WTC11 (cell line): ENCODE data around the gene TYROBP.

Experiments
- CREM ChIP-seq: sonication (generic); formaldehyde crosslinking; IDR thresholded peaks from 2 replicates; pipeline ENCODE4 v1.8.1; 2022; ENCODE audit warnings: mild to moderate bottlenecking, missing genetic modification reagents, moderate library complexity
- JUN ChIP-seq: sonication (generic); formaldehyde crosslinking; IDR thresholded peaks from 2 replicates; pipeline ENCODE4 v1.8.0; 2023; ENCODE audit warnings: mild to moderate bottlenecking, missing genetic modification reagents
- KAT7 ChIP-seq: sonication (generic); formaldehyde crosslinking; IDR thresholded peaks from 2 replicates; pipeline ENCODE4 v1.8.1; 2023; ENCODE audit warnings: missing genetic modification reagents, mild to moderate bottlenecking, borderline replicate concordance
- NFYB ChIP-seq: sonication (generic); formaldehyde crosslinking; conservative IDR thresholded peaks from 2 replicates; pipeline ENCODE4 v1.8.0; 2022; ENCODE audit warnings: low read depth, missing genetic modification reagents
- NR1H2 ChIP-seq: sonication (generic); formaldehyde crosslinking; IDR thresholded peaks from 2 replicates; pipeline ENCODE4 v1.9.0; 2021; ENCODE audit warnings: mild to moderate bottlenecking, moderate library complexity, missing genetic modification reagents
- SMAD4 ChIP-seq: sonication (generic); formaldehyde crosslinking; IDR thresholded peaks from 2 replicates; pipeline ENCODE4 v1.8.0; 2022; ENCODE audit warnings: mild to moderate bottlenecking, missing genetic modification reagents
- ZNF671 ChIP-seq: fragments of 250-450 bp; sonication (Bioruptor Pico); IDR thresholded peaks from 2 replicates; pipeline ENCODE4 v1.8.0; 2021; ENCODE audit warnings: mild to moderate bottlenecking
- TF ChIP-seq, protein P1 (sequence below): sonication (generic); formaldehyde crosslinking; IDR thresholded peaks from 2 replicates; pipeline ENCODE4 v1.8.1; 2023; ENCODE audit warnings: mild to moderate bottlenecking, missing genetic modification reagents
- TF ChIP-seq, protein P2 (sequence below): sonication (generic); formaldehyde crosslinking; IDR thresholded peaks from 2 replicates; pipeline ENCODE4 v1.8.0; 2022; ENCODE audit warnings: mild to moderate bottlenecking, missing genetic modification reagents
- TF ChIP-seq, protein P3 (sequence below): sonication (generic); formaldehyde crosslinking; IDR thresholded peaks from 2 replicates; pipeline ENCODE4 v1.8.0; 2022; ENCODE audit warnings: missing genetic modification reagents
- TF ChIP-seq, protein P4 (sequence below): fragments of 200-600 bp; IDR thresholded peaks from 2 replicates; pipeline ENCODE4 v1.8.0; 2022; ENCODE audit warnings: antibody characterized with exemption
- TF ChIP-seq, protein P5 (sequence below): sonication (generic); formaldehyde crosslinking; IDR thresholded peaks from 2 replicates; pipeline ENCODE4 v1.8.1; 2023; ENCODE audit warnings: mild to moderate bottlenecking, missing genetic modification reagents, moderate library complexity
- TF ChIP-seq, protein P6 (sequence below): sonication (generic); formaldehyde crosslinking; IDR thresholded peaks from 2 replicates; pipeline ENCODE4 v1.8.1; 2022; ENCODE audit warnings: missing genetic modification reagents, borderline replicate concordance
- TF ChIP-seq, protein P7 (sequence below): sonication (generic); formaldehyde crosslinking; conservative IDR thresholded peaks from 2 replicates; pipeline ENCODE4 v1.8.1; 2022; ENCODE audit warnings: mild to moderate bottlenecking, missing genetic modification reagents

DNA sequence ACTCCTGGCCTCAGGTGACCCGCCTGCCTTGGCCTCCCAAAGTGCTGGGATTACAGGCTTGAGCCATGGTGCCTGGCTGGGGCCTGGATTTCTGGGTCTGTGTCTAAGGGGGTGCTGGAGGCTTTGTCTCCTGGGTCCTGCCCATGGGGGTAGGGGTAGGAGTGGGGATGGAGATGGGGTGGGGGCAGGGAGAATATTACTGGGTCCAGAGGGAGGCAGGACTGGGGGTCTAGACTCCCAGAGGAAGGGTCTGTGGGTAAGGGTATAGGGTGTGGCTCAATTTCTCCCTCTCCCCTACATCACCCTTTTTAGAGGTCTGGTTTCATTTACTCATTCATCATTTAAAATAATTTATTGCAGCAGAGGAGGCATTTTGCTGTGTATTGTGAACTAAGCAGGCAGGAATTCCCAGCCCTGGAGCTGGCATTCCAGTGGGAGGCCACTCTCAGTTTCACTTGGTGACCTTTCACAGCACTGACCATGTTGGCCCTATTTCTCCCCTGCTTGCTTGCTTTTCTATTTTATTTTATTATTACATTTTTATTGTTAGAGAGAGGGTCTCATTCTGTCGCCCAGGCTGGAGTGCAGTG lies 6.9 kb downstream of the TYROBP start:
- TF ChIP-seq ZNF671 (CRISPR knock-in tag): no peak
- TF ChIP-seq, protein P1, sequence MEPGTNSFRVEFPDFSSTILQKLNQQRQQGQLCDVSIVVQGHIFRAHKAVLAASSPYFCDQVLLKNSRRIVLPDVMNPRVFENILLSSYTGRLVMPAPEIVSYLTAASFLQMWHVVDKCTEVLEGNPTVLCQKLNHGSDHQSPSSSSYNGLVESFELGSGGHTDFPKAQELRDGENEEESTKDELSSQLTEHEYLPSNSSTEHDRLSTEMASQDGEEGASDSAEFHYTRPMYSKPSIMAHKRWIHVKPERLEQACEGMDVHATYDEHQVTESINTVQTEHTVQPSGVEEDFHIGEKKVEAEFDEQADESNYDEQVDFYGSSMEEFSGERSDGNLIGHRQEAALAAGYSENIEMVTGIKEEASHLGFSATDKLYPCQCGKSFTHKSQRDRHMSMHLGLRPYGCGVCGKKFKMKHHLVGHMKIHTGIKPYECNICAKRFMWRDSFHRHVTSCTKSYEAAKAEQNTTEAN (CRISPR knock-in tag): no peak
- TF ChIP-seq, protein P2, sequence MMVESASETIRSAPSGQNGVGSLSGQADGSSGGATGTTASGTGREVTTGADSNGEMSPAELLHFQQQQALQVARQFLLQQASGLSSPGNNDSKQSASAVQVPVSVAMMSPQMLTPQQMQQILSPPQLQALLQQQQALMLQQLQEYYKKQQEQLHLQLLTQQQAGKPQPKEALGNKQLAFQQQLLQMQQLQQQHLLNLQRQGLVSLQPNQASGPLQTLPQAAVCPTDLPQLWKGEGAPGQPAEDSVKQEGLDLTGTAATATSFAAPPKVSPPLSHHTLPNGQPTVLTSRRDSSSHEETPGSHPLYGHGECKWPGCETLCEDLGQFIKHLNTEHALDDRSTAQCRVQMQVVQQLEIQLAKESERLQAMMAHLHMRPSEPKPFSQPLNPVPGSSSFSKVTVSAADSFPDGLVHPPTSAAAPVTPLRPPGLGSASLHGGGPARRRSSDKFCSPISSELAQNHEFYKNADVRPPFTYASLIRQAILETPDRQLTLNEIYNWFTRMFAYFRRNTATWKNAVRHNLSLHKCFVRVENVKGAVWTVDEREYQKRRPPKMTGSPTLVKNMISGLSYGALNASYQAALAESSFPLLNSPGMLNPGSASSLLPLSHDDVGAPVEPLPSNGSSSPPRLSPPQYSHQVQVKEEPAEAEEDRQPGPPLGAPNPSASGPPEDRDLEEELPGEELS (CRISPR knock-in tag): no peak
- TF ChIP-seq, protein P3, sequence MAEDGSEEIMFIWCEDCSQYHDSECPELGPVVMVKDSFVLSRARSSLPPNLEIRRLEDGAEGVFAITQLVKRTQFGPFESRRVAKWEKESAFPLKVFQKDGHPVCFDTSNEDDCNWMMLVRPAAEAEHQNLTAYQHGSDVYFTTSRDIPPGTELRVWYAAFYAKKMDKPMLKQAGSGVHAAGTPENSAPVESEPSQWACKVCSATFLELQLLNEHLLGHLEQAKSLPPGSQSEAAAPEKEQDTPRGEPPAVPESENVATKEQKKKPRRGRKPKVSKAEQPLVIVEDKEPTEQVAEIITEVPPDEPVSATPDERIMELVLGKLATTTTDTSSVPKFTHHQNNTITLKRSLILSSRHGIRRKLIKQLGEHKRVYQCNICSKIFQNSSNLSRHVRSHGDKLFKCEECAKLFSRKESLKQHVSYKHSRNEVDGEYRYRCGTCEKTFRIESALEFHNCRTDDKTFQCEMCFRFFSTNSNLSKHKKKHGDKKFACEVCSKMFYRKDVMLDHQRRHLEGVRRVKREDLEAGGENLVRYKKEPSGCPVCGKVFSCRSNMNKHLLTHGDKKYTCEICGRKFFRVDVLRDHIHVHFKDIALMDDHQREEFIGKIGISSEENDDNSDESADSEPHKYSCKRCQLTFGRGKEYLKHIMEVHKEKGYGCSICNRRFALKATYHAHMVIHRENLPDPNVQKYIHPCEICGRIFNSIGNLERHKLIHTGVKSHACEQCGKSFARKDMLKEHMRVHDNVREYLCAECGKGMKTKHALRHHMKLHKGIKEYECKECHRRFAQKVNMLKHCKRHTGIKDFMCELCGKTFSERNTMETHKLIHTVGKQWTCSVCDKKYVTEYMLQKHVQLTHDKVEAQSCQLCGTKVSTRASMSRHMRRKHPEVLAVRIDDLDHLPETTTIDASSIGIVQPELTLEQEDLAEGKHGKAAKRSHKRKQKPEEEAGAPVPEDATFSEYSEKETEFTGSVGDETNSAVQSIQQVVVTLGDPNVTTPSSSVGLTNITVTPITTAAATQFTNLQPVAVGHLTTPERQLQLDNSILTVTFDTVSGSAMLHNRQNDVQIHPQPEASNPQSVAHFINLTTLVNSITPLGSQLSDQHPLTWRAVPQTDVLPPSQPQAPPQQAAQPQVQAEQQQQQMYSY (CRISPR knock-in tag): no peak
- TF ChIP-seq, protein P4, sequence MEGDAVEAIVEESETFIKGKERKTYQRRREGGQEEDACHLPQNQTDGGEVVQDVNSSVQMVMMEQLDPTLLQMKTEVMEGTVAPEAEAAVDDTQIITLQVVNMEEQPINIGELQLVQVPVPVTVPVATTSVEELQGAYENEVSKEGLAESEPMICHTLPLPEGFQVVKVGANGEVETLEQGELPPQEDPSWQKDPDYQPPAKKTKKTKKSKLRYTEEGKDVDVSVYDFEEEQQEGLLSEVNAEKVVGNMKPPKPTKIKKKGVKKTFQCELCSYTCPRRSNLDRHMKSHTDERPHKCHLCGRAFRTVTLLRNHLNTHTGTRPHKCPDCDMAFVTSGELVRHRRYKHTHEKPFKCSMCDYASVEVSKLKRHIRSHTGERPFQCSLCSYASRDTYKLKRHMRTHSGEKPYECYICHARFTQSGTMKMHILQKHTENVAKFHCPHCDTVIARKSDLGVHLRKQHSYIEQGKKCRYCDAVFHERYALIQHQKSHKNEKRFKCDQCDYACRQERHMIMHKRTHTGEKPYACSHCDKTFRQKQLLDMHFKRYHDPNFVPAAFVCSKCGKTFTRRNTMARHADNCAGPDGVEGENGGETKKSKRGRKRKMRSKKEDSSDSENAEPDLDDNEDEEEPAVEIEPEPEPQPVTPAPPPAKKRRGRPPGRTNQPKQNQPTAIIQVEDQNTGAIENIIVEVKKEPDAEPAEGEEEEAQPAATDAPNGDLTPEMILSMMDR: no peak
- no peak for TF ChIP-seq NR1H2 (CRISPR knock-in tag)
- TF ChIP-seq, protein P5, sequence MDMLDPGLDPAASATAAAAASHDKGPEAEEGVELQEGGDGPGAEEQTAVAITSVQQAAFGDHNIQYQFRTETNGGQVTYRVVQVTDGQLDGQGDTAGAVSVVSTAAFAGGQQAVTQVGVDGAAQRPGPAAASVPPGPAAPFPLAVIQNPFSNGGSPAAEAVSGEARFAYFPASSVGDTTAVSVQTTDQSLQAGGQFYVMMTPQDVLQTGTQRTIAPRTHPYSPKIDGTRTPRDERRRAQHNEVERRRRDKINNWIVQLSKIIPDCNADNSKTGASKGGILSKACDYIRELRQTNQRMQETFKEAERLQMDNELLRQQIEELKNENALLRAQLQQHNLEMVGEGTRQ (CRISPR knock-in tag): no peak
- TF ChIP-seq NFYB (CRISPR knock-in tag): no peak
- TF ChIP-seq, protein P6, sequence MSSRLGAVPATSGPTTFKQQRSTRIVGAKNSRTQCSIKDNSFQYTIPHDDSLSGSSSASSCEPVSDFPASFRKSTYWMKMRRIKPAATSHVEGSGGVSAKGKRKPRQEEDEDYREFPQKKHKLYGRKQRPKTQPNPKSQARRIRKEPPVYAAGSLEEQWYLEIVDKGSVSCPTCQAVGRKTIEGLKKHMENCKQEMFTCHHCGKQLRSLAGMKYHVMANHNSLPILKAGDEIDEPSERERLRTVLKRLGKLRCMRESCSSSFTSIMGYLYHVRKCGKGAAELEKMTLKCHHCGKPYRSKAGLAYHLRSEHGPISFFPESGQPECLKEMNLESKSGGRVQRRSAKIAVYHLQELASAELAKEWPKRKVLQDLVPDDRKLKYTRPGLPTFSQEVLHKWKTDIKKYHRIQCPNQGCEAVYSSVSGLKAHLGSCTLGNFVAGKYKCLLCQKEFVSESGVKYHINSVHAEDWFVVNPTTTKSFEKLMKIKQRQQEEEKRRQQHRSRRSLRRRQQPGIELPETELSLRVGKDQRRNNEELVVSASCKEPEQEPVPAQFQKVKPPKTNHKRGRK (CRISPR knock-in tag): no peak
- no peak for TF ChIP-seq JUN (CRISPR knock-in tag)
- TF ChIP-seq CREM (CRISPR knock-in tag): no peak
- TF ChIP-seq, protein P7, sequence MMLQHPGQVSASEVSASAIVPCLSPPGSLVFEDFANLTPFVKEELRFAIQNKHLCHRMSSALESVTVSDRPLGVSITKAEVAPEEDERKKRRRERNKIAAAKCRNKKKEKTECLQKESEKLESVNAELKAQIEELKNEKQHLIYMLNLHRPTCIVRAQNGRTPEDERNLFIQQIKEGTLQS (CRISPR knock-in tag): no peak
- TF ChIP-seq KAT7 (CRISPR knock-in tag): no peak
- no peak for TF ChIP-seq SMAD4 (CRISPR knock-in tag)
